ENCODE results near the gene ANKRD42.
"Not testable (repeated sequence)": the region's sequence is repeated elsewhere in the genome, so short reads cannot be mapped to it uniquely, and the experiment has no call there.

The ANKRD42 gene

GRCh38 chr11:83241291-83241946, 47.9 kb downstream of the ANKRD42 start:
- DNase-seq (ENCODE audit: low read depth), result peak; percentile 51

- no peak for DNase-seq (ENCODE audit: low read depth)
Observed at GRCh38 chr11:83249445-83249844, 55.9 kb downstream of the ANKRD42 start.

GRCh38 chr11:83249972-83250593, 56.6 kb downstream of the ANKRD42 start:
- DNase-seq (ENCODE audit: low read depth), result no peak

DNA sequence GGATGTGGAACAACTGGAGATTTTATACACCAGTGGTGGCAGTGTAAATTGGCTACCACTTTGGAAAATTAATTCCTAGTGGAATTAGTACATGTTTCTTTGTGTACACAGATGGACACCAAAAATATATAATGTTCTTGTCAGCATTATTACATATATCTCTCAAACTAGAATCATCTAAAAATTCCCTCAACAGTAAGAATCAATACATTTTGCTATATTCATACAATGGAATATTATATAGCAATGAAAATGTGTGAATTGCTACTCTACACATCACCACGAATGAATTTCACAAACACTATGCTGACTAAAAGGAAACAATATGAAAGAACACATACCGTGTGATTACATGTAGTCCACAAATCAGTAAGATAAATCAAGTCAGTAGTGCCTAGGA, 58.8 kb downstream of the ANKRD42 start:
- DNase-seq (ENCODE audit: low read depth), result no peak

- no peak for DNase-seq (ENCODE audit: low read depth)
Observed at GRCh38 chr11:83252941-83253340, 59.4 kb downstream of the ANKRD42 start.

DNA sequence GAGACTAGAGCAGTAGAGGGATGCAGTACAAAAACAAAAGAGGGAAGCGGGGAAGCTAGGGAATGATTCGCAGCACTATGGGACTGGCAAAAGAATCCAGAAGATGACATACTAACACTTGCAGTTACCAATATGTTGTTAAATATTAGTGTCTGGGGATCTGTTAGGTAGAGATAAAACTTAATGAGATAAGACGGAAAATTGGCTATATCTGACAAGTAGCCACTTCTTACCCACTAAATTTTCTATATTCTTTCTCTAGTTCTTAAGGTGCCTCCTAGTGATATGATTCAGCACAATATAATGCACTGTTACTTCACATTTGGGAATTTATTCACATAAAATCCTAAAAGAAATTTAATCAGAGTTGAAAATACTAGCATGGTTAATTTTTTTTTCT, 61.9 kb downstream of the ANKRD42 start:
- DNase-seq (ENCODE audit: low read depth), result no peak

GRCh38 chr11:83256602-83257340, 63.3 kb downstream of the ANKRD42 start:
- no peak for DNase-seq (ENCODE audit: low read depth)

GRCh38 chr11:83257761-83258168, 64.3 kb downstream of the ANKRD42 start:
- peak; percentile 81 for DNase-seq (ENCODE audit: low read depth)

DNA sequence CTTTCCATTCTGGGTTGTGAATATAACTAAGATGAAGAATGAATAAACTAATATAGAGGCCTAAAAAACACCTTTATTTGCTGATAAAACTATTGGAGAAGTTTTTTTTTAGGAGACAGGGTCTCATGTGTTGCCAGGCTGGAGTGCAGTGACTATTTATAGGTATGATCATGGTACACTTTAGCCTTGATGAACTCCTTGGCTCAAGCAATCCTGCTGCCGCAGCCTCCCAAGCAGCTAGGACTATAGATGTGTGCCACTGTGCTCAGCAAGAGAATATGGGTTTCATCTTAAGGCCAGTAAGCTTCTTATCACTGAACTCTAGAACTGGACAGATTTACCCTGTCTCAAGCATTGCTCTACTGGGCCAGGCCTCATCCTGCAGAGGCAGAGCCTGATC, 66.0 kb downstream of the ANKRD42 start:
- no peak for DNase-seq (ENCODE audit: low read depth)

DNA sequence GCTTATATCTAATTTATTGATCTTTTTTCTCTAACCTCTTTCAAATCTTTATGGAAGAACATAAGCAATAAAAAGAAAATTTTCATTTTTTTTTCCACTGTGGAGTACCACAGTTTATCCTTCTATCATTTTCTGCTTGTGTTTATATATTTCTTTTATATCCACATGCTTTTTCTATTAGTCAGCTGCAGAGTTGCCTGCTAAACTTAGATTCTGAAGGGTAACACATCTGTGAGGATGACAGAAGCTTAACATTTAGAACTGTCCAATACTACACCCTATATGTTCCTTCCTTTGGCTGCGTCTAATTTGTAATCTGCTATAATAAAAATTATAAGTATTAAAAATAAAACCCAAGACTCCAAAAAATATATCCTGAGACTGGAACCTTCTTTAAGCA, 71.8 kb downstream of the ANKRD42 start:
- no peak for DNase-seq (ENCODE audit: low read depth)

DNA sequence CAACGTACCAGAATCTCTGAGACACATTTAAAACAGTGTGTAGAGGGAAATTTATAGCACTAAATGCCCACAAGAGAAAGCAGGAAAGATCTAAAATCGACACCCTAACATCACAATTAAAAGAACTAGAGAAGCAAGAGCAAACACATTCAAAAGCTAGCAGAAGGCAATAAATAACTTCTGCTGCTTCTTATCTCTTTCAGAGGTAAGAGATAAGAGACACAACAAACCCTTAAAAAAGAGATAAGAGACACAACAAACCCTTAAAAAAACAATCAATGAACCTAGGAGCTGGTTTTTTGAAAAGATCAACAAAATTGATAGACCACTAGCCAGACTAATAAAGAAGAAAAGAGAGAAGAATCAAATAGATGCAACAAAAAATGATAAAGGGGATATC, 75.6 kb downstream of the ANKRD42 start:
- not testable (repeated sequence) for DNase-seq (ENCODE audit: low read depth)

DNA sequence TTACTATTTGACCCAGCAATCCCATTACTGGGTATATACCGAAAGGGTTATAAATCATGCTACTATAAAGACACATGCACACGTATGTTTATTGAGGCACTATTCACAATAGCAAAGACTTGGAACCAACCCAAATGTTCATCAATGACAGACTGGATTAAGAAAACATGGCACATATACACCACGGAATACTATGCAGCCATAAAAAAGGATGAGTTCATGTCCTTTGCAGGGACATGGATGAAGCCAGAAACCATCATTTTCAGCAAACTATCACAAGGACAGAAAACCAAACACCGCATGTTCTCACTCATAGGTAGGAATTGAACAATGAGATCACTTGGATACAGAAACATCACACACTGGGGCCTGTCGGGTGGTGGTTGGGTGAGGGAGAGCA, 78.2 kb downstream of the ANKRD42 start:
- not testable (repeated sequence) for DNase-seq (ENCODE audit: low read depth)

- no peak for DNase-seq (ENCODE audit: low read depth)
Observed at GRCh38 chr11:83272627-83273026, 79.1 kb downstream of the ANKRD42 start.

- DNase-seq (ENCODE audit: low read depth), result no peak
Observed at GRCh38 chr11:83275888-83276641, 82.6 kb downstream of the ANKRD42 start.

DNA sequence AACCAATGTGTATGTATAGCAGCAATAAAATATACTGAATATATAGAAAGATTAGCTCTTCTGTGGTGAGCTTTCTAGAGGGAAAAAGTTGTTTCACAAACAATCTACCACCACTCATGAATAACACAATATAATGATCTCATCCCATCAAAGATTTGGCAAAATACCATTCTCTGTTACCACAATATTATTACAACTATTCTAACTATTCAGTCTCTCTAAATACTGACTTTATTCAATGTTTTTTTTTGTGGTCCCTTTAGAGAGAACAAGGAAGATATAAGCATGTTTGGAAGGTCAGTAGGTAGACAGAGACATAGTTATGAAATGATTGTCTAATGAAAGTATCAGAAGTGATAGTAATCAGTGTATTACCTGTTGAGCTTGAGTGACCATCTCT, 84.8 kb downstream of the ANKRD42 start:
- DNase-seq (ENCODE audit: low read depth), result no peak

DNA sequence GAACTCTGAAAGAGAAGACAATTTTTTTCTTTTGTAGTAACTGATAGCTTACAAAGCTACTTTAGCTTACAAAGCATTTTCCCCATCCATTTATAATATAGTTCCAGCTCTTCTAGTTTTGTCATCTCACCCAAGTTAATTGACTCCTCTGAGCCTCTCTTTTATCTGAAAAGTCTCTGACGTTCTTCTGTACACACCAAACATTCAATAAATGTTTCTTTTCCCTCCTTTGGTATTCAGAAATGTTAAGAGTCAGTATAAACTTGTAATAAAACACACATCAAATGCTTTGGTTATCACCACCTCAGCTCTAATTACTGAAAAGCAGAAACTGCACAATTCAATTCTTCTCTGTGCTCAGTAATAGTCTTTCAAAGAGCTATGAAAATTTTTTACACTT, 86.7 kb downstream of the ANKRD42 start:
- DNase-seq (ENCODE audit: low read depth), result no peak

DNA sequence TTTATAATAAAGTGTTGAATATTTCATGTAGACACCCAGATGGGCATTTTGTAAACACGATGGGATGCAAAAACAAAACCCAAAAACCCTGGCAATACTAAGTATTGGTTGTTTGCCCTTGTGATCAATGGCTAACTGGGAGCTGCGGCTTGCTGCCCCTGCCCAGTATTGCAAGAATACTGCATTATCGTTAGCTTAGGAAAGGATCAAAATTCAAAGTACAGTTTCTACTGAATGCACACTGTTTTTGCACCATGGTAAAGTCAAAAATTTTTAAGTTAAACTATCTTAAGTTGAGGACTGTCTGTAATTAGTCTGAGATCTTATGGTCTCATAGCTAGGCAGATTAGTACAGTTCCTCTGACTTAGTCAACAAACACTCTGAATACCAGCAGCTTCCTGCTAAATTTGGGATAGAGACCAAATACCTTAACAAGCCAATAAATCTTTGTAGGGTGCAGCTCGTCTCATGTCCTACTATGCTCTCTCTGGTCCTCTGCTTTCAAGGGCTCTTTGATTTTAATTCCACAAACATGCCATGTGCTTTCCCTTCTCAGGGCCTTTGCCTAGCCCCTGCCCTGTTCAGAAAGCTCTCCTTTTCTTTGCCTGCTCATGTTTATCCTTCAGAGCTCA, 88.7 kb downstream of the ANKRD42 start:
- DNase-seq (ENCODE audit: low read depth), result no peak

DNA sequence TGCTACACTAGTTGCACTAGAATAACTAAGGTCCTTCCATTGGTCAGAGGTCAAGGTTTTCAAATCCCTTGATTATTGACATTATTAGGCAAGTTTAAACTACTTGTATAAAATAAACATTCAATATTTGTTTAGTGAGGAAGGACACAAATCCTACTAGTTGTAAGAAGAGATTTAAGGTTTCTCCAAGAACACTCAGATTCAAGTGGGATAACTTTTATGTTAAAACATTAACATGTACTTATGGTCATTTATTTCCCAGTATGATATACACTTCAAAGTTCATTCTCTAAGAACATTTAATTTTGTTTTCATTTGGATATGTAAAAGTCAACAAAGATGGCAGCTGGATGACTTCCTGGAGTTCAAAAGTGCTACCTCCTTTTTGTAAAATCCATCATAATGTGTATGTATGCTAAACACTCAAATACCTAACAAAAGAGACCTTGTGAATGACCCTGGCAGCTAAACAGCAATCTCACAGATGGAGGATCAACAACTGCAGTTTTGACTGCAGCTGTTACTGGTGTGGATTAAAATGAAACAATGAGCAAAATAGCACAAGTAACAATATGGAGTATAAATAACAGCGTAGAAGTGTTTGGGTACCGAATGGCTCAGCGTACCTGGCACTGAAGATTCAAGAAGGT, 91.1 kb downstream of the ANKRD42 start:
- no peak for DNase-seq (ENCODE audit: low read depth)

GRCh38 chr11:83285151-83285770, 91.7 kb downstream of the ANKRD42 start:
- no peak for DNase-seq (ENCODE audit: low read depth)

DNA sequence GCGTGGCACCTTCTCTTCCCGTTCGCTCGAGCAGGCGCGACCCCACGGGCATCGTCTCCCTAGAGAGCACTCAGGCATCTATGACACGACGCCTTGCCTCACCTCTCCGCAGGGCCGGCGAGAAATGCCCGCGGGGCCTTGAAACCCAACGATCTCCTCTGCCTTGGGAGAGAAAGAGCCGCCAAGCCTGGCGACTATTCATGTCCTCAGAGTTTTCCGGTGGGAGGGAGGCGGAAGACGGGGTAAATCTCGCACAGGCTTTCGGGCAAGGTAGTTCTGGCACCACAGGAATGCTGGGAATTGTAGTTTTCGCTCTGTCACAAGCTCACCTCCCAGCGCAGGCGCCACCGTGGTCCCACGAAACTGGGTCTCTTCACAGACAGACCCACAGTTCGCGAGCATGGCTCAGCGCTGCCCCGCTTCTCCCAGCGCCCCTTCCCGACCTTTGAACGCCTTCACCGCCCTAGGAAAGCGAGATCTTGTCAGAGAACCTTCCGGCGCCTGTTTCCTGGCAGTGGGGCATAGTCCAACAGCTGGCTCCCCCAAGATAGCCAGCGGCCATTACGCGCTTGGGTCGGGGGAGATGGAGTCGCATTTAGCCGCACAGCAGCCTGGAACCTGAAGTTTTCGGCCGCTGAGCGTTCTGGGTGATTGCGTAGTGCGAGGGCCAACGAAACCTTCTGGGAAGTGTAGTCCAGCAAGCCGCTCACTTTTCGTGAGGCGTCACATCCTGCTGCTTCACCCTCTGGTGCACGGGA, 92.4 kb downstream of the ANKRD42 start, which contains the start of gene CCDC90B:
Gene CCDC90B, minus strand, starts transcription at position 597 of the 758 bp plus-strand sequence. Its CDS starts 395 bp downstream, at position 202.
- peak; percentile 92 for DNase-seq (ENCODE audit: low read depth)
